Stimulated activated CD8-positive, alpha-beta memory T cell treated with anti-CD3 and anti-CD28 coated beads, Interleukin-15, amount 100 ng/mL, for 48 hours (primary cell): ENCODE data around the gene SDHAF3.
"Not testable (repeated sequence)": the region's sequence is repeated elsewhere in the genome, so short reads cannot be mapped to it uniquely, and the experiment has no call there.

Source experiments
- DNase-seq, 2 donors: peaks; one replicate each; pipeline ENCODE4 v3.0.0-alpha.2; 2020; ENCODE audit warnings: low read depth in 2 of 2

SDHAF3 gene

DNA sequence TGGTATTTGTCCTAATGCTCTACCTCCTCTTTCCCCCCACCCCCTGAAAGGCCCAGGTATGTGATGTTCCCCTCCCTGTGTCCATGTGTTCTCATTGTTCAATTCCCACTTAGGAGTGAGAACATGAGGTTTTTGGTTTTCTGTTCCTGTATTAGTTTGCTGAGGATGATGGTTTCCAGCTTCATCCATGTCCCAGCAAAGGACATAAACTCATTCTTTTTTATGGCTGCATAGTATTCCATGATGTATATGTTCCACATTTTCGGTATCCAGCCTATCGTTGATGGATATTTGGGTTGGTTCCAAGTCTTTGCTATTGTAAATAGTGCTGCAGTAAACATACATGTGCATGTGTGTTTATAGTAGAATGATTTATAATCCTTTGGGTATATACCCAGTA is 5.6 kb downstream of the SDHAF3 start:
- DNase-seq, result not testable (repeated sequence)

DNA sequence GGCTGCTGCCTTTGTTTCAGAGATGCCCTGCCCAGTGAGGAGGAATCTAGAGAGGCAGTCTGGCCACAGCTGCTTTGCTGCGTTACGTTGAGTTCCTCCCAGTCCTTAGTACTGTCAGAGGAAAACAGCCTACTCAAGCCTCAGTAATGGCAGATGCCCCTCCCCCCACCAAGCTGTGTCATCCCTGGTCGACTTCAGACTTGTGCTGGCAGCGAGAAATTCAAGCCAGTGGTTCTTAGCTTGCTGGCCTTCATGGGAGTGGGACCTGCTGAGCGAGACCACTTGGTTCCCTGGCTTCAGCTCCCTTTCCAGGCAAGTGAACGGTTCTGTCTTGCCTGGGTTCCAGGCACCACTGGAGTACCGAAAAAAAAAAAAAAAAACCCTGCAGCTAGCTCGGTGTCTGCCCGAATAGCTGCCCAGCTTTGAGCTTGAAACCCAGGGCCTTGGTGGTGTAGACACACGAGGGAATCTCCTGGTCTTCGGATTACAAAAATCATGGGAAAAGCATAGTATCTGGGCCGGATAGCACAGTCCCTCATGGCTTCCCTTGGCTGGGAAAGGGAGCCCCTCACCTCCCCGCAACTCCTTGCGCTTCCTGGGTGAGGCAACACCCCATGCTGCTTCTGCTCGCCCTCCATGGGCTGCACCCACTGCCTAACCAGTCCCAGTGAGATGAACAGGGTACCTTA is 9.1 kb downstream of the SDHAF3 start:
- no peak for DNase-seq

DNA sequence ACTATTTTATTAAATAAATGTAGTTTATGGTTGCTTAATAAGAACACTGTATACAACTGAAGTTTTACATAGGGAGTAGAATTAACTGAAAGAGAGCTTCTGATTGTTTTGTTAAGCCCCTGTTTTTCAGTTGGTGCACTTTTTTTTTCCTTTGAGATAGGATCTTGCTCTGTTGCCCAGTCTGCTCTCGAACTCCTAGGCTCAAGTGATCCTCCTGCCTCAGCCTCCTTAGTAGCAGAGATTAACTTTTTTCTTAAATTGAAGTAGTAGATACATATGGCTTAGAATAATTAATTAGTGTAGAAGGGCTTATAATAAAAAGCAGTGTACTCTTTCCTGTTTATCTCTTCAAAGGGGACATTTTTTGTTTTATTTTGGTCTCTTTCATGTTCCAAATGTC is 11.2 kb downstream of the SDHAF3 start:
- no peak for DNase-seq

DNA sequence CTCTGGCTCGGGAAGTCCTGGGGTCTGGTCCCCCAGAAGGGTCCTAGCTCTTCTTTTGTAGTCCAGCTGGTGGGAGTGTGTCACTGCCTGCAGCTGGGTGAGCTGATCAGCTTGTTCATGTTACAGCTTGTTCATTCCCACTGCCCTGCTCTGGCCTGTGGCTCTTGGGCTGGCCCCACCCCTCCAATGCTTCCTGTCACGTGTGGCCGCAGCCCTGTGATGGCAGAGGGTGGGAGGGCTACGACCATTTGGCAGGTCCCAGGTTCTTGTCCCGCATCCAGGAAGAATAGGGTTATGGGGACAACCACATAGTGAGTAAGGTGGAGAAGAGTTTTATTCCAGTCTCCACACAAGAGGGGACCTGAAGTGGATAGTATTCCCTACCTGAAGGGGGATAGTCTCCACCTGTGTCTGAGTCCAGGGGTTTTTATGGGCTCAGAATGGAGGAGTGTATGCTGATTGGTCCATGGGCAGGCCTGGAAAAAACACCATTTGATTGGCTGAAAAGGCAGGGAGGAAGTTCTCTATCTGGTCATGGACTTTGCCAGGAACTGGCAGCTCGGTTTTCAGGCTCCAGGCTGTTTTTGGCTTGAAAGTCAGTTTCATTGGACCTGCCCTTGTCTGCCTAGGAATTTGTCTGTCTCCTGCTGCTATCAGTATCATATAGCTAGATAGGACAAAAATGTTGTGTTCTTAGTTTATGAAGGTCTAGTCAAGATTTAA is 13.1 kb downstream of the SDHAF3 start:
- DNase-seq, result no peak

DNA sequence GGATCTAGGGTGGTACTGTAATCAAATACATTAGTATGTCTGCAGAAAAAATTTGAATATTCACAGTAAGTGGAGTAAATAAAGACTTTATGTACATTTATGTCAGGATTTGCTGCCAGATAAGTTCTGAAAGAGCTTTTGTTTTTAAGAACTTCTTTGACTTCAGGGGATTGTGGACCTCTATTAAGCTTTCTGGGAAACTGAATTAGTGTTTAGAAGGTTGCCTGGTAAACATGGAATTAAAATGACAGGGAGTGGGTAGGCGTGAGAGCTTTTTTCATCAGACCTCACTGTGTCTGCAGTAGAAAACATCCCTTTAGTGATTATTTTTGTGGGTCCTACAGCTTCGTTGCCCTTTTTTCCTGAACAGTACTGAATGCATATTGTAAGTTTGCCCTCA is 15.7 kb downstream of the SDHAF3 start:
- no peak for DNase-seq

DNA sequence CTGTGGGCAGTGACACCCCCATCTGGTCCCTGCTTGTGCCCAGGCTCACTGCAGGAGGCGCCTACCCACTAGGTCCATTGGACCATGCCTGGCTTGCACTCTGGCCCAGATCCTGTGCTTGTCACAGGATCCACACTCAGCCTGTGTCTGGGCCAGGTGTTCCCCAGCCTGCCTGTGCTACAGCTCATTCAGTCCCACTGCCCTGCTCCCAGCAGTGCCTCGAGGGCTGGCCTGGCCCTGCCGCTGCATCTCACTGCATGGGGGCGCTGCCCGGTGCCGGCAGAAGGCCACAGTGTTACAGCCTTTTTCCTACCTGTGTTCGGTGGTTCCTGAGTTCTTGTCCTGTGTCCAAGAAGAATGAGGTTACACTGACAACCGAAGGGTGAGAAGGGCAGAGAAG is 21.3 kb downstream of the SDHAF3 start:
- DNase-seq, result no peak

DNA sequence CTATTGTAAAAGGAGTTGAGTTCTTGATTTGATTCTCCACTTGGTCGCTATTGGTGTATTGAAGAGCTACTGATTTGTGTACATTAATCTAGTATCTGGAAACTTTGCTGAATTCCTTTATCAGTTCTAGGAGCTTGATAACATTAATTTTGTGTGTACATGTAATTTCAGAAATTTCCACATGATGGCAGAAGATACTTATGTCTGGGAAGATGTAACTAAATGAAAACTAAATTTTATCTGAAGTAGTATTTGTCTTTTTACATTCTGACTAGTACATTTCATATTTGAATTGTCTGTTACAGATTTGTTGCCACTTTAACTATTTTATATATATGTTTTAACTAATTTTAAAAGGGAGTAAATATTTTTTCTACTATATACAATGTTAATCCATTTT is 27.6 kb downstream of the SDHAF3 start:
- DNase-seq, result no peak

DNA sequence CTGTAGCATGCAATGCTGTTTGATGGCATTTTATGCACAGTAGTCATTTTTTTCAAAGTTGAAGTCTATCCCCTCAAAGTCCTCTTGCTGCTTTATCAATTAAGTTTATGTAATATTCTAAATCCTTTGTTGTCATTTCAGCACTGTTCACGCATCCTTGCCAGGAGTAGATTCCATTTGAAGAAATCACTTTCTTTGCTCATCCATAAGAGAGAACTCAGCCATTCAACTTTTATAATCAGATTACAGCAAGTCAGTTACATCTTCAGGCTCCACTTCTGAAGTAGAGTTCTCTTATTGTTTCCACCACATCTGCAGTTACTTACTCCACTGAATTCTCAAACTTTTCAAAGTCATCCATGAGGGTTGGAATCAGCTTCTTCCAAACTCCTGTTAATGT is 32.3 kb downstream of the SDHAF3 start:
- no peak for DNase-seq

DNA sequence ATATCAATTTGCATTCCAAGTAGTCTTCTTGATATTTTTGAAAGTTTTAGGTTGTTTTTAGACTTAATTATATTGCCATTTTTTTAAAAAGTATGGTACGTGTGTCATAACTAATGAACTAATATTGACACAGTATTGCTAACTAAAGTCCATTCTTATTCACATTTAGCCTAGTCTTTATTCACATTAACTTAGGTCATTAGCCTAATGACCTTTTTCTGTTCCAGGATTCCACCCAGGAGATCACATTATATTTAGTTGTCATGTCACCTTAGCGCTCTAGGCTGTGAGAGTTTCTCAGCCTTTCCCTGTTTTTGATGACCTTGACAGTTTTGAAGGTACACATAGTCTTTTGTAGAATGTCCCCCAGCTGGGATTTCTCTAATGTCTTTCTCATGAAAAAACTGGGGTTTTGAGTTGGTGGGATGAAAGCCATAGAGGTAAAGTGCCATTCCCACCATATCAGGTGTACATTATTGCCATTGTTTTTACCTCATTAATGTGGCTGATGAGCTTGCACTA is 38.5 kb downstream of the SDHAF3 start:
- no peak for DNase-seq

DNA sequence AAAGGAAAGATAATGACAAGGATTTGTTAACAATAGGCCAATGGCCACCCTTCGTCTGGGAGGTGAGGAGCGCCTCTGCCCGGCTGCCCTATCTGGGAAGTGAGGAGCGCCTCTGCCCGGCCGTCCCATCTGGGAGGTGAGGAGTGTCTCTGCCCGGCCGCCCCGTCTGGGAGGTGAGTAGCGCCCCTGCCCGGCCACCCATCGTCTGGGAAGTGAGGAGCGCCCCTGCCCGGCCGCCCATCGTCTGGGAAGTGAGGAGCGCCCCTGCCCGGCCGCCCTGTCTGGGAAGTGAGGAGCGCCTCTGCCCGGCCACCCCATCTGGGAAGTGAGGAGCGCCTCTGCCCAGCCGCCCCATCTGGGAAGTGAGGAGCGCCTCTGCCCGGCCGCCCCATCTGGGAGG is 42.5 kb downstream of the SDHAF3 start:
- DNase-seq, result not testable (repeated sequence)

DNA sequence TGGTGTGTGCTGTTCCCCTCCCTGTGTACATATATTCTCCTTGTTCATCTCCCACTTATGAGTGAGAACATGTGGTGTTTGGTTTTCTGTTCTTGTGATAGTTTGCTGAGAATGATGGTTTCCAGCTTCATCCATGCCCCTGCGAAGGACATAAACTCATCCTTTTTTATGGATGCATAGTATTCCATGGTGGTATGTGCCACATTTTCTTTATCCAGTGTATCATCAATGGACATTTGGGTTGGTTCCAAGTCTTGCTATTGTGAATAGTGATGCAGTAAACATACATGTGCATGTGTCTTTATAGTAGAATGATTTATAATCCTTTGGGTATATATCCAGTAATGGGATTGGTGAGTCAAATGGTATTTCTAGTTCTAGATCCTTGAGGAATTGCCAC is 44.1 kb downstream of the SDHAF3 start:
- DNase-seq, result not testable (repeated sequence)

DNA sequence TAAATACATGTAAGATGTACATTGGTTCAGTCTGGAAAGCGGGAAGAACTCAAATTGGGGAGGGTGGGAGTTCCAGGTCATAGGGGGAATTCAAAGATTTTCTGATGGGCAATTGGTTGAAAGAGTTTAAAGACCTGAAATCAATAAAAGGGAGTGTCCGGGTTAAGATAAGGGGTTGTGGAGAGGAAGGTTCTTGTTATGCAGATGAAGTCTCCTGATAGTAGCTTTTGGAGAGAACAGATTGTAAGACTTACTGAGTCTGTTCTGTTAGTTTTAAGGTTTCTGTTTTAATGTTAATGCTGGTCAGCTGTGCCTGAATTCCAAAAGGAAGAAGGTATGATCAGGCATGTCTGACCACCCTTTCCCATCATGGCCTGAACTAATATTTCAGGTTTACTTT is 48.8 kb downstream of the SDHAF3 start:
- DNase-seq, result no peak

DNA sequence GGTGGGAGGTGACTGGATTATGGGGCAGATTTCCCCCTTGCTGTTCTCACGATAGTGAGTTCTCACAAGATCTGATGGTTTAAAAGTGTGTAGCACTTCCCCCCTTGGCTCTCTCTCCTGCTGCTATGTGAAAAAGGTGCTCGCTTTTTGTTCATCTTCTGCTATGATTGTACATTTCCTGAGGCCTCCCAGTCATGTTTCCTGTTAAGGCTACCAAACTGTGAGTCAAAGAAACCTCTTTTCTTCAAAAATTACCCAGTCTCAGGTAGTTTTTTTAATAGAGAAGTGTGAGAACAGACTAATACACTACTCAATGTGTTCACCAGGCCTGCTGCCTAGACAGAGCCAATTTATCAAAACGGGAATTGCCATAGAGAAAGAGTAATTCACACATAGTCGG is 49.7 kb downstream of the SDHAF3 start:
- DNase-seq, result no peak

DNA sequence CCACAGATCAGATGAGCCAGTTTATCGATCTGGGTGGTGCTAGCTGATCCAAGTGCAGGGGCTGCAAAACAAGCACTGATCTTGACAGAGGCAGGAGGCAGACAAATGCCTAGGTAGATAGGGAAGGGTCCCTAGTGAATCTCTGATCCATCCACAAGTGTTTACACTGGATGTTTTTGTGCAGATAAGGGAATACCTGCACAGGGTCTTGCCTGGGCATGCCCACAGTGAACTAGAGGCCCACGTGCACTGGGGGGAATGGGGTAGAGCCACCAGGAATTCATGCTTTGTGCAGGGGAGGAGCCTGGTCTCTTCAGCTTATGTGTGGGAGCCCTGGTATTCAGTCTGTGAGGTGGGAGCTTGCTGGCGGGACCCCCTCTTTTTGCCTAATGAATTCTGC is 50.3 kb downstream of the SDHAF3 start:
- DNase-seq, result no peak

DNA sequence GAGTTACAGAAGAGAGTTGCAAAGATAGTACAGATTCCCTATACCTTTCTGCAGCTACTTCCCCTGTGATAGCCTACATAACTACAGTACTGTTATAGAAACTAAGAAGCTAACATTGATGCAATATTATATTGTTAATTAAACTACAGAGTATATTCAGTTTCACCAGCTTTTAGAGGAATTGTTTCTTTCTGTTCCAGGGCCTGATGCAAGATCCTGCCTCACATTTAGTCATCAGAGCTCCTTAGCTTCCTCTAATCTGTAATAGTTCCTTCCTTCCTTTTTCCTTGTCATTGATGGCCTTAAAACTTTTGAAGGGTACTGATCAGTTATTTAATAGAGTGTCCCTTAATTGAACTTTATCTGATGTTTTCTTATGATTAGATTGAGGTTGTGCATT is 56.8 kb downstream of the SDHAF3 start:
- no peak for DNase-seq

DNA sequence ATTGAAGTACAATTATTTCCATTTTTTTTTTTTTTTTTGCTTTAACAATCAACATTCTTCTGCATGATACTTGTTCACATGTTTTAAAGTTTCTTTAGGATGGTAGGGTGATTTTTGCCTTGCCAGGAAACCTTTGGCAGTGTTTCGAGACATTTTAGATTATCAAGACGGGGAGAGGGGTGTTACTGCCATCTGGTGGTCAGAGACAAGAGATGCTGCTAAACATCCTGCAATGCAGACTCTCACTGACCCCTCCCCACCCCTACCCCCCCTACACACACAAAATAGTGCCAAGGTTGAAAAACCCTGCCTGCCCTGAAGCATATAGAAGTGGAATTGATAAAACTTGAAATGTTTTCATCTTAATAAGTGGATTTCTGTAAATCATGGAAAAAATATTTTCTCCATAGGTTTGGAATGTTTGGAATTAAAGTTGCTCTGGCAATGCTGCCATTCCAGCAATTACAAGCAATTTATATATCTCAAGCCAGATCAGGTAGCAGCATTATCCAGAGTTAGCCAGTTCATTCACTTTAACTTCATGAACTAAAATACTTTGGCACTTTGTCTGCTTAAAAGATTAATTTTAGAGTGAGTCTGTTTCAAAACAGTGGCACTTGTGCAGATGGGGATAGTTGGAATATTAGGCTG is 62.1 kb downstream of the SDHAF3 start:
- DNase-seq, result no peak

DNA sequence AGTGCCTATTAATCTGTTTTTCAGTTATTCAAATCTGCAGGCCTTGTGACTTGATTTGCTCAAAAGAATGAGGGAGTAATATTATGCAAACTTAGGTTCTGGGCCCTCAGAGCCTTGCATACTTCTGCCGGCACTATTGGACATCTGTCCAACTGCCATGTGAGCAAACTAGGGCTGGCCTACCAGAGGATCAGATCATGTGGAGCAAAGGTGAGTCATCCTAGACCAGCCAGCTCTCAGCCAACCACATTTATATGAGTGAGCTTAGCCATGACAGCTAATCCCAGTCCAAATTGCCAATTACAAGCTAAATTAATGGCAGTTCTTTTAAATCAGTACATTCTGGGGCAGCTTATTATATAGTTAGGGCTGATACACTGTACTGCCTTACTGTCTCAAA is 69.6 kb downstream of the SDHAF3 start:
- DNase-seq, result no peak

DNA sequence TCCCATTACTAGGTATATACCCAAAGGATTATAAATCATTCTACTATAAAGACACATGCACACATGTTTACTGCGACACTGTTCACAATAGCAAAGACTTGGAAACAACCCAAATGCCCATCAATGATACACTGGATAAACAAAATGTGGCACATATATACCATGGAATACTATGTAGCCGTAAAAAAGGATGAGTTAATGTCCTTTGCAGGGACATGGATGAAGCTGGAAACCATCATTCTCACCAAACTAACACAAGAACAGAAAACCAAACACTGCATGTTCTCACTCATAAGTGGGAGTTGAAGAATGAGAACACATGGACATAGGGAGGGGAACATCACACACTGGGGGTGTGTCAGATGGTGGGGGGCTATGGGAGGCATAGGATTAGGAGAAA is 78.7 kb downstream of the SDHAF3 start:
- not testable (repeated sequence) for DNase-seq

DNA sequence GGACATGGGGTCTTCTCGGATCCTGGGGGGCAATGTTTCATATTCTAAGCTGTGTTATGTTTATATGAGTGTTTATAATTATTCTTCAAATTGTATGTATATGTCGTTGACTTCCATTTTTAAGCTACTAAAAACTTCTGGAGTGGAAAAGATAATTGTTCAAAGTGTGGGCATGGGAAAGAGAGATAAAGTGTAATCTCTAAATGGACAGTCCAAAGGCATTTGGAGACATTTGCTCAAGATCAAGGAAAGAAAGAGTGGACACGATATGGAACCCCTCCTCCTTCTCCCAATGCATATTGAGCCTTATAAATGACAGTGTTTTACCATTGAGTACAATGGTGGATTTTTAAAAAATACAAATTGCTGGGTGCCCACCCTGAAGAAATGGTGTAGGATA is 81.1 kb downstream of the SDHAF3 start:
- DNase-seq, result no peak

DNA sequence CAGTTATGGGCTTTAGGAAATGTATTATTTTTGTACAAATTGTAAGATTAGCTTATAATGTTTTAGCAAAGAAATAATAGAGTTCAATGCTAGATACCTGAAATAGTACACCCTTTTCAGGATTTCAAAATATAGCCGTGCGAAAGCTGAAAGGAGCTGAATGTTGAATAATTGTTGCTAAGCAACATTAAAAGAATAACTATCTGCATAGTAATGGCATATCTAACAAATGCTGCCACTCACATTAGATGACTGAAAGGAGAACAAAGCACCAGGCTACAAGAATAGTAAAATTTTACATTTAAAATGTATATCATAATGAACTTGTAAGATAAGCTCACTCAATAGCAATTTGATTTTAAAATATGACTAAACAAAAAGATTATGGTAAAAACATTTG is 82.5 kb downstream of the SDHAF3 start:
- DNase-seq, result no peak

DNA sequence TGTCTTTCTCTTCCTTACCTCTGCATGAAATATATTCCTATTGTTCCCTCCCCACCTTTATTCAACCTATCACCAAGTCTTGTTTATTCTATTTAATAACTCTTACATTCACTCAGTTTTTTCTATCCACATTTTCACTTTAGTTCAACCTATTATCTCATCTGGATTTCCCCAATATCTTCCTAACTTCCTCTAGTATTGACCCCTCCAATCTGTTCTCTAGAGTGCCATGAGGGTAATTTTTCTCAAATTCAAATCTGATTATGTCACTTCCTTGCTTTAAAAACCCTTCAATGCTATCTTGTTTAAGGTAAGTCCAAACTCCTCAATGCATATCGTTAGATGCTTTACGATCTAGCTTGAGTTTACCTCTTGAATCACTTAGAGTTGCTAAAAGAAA is 86.5 kb downstream of the SDHAF3 start:
- DNase-seq, result no peak

DNA sequence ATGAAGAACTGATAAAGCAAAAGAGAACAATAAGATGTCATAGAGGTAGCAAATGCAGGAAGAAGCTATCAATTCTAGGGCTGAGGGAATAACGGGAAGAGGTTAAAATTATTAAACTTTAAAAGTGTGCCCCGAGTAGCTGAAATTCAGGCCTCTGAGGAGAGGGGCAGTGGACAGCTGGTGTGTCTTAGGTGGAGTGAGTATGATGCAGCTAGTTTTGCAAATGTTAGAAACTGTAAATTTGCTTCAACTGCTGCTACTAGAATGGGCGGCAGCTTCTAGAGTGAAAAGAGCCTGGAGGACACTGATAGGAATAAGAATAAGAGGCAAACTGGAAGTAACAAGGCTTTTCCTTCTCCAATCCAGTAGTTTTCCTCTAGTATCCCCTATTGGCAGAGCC is 87.3 kb downstream of the SDHAF3 start:
- DNase-seq, result no peak

DNA sequence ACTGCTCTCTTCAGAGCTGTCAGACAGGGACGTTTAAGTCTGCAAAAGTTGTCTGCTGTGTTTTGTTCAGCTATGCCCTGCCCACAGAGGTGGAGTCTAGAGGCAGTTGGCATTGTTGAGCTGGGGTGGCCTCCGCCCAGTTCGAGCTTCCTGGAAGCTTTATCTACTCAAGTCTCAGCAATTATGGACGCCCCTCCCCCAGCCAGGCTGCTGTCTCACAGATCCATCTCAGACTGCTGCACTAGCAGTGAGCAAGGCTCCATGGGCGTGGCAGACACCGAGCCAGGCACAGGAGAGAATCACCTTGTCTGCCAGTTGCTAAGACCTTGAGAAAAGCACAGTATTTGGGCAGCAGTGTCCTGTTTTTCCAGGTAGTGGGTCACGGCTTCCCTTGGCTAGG is 98.1 kb downstream of the SDHAF3 start:
- DNase-seq, result no peak
